Stimulated activated CD4-positive, alpha-beta T cell treated with anti-CD3 and anti-CD28 coated beads, Interleukin-1b, Interleukin-23, amount 100 ng/mL, for 4 hours (primary cell): Measurements from ENCODE around the gene MON2.
"Not testable (repeated sequence)": the region's sequence is repeated elsewhere in the genome, so short reads cannot be mapped to it uniquely, and the experiment has no call there.

Experiments used
- DNase-seq, 2 donors: peaks; one replicate each; pipeline ENCODE4 v3.0.0-alpha.2; 2020; ENCODE audit warnings: low read depth in 2 of 2

Gene MON2

DNA sequence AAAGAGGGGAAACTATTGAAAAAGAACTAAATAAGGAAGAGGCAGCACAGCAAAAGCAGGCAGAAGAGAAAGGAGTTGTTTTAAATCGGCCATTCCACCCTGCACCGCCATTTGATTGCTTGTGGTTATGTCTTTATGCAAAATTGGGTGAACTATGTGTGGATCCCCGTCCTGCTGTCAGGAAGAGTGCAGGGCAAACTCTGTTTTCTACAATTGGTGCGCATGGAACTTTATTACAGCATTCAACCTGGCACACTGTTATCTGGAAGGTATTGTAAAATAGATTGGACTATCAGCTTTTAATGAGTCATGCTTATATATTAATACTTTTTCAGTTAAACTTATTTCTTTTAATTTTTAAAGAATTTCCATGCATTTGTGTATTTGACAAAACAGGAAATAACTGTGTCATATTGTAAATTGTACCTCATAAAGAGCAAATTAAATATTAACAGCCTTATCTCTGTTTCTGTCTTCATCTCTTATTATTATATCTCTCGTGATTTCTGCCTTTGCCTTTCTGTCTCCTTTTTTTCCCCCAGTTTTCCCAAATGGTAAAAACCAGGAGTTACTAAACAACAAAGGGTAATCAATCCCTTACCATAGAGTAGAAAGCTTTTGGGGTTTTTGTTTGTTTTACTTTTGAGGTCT, 86.4 kb downstream of the MON2 start:
- no peak for DNase-seq

DNA sequence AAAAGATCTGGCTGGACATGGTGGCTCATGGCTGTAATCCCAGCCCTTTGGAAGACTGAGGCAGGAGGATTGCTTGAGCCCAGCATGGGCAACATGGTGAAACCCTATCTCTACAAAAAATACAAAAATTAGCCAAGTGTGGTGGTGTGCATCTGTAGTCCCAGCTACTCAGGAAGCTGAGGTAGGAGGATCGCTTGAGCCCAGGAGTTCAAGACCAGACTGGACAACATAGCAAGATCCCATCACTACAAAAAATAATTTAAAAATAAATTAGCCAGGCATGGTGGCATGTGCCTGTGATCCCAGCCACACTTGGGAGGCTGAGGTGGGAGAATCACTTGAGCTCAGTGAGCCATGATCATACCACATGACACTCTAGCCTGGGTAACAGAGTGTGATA, 92.7 kb downstream of the MON2 start:
- DNase-seq, result not testable (repeated sequence)

DNA sequence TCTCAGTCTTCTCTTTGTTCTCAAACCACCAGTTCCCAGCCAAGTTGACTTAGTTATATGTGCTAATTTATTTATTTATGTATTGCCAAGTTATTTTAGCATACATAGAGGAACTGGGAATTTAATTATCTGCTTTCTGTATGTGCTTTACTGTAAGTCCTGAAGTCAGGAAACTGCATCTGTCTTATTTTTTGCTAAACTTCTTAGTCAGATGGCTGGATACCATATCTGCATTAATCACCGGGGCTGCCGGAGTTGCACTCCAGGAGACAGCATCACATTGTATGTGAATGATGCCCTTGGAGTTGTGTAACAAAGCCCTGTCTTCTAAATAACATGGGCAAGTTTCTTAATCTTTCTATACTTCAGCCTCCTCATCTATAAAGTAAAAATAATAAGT, 96.2 kb downstream of the MON2 start:
- no peak for DNase-seq

GRCh38 chr12:62575036-62575435, 108.4 kb downstream of the MON2 start:
- no peak for DNase-seq

GRCh38 chr12:62576503-62576902, 109.9 kb downstream of the MON2 start:
- no peak for DNase-seq

GRCh38 chr12:62578726-62579125, 112.1 kb downstream of the MON2 start:
- no peak for DNase-seq

DNA sequence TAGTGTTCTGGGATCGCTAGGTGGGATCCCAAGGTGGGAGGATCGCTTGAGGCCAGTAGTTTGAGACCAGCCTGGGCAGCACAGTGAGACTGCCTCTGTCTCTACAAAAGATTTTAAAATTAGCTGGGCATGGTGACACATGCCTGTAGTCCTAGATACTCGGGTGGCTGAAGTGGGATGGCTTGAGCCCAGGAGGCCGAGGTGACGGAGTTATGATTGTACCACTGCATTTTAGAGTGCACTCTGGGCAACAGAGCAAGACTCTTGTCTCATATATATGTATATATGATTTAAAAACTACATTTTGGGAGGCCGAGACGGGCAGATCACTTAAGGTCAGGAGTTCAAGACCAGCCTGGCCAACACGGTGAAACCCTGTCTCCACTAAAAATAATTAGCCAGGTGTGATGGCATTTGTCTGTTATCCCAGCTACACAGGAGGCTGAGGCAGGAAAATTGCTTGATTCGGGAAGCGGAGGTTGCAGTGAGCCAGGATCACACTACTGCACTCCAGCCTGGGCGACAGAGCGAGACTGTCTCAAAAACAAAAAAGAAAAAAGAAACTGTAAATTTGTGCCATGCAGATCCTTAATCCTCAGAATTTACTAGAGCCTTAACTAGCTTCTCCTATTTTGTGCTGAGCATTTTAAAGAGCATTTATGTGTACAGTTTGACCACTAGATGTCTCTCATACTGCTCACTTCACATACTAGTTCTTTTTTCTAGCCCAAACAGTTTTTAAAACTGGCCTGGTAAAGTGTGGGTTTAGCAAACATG, 114.8 kb downstream of the MON2 start:
- DNase-seq, result no peak

GRCh38 chr12:62582065-62582366, 115.4 kb downstream of the MON2 start:
- DNase-seq, result no peak

- no peak for DNase-seq
Measured at GRCh38 chr12:62584619-62585018, 118.0 kb downstream of the MON2 start.

DNA sequence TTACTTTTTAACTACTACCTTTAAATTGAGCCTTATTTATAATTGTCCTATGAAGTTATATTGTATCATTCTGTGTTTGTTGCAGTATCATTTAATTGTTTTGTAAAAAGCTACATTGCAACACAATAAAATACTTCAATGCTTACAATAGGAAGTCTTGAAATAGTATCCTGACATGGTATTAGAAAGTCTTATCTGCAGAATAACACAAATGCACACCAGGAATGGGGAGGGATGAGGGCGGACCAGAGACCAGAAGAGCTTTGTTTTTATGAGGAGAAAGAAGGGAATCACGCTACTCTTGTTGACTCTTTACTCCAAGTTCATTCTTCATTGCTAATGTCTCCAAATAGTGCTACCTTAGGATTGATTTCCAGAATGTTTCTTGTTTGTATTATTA, 120.2 kb downstream of the MON2 start:
- no peak for DNase-seq

DNA sequence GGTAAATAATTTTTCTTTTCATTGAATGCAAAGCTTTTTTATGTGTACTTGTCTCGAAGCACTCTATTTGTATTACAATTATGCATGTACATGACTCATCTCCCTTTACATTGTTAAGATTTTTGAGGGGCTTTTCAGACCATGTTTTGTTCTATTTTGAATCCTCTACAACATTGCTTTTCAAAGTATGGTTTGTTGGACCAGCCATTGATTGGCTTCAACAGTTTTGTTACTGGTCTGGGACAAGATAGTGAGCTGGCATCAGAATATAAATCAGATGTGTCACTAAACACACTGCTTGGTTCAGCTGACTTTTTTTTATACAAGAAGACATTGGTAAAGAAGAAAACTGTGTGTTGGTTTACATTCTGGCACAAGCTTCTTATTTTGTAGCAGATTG, 122.3 kb downstream of the MON2 start:
- DNase-seq, result no peak

DNA sequence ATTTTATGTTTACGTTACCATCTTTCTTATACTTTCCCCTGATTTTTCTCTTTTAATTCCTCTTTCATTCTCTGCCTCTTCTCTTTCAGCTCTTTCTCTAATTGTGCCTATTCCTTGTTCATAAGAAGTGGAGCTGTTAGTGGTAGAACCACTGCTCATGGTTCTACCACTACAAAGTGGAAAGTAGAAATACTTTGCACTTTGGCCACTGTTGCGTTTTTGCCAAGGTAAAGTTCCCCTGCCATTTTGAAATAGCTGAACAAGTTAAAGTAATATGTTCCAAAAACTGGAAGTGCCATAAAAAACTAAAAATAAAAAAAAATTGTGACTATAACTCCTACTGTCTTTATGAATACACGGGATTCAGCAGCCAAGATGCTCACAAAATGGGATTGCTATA, 130.6 kb downstream of the MON2 start:
- no peak for DNase-seq

DNA sequence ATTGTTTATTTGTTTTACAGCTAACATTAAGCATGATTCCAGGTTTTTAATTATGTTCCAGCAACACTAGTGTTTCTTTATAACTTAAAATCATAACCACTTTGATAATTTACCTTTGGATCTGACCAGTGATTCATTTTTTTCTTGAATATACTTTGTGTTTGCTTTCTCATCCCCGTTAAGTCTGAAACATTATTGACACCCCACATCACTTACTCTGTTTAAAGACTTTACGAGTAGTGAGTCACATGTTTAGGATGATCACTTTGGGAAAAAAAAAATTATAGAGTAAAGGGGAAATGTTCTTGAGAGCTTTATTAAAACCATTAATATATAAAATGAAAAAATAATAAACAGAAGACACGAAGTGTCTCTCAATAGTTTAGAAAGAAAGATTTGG, 132.2 kb downstream of the MON2 start:
- DNase-seq, result no peak

DNA sequence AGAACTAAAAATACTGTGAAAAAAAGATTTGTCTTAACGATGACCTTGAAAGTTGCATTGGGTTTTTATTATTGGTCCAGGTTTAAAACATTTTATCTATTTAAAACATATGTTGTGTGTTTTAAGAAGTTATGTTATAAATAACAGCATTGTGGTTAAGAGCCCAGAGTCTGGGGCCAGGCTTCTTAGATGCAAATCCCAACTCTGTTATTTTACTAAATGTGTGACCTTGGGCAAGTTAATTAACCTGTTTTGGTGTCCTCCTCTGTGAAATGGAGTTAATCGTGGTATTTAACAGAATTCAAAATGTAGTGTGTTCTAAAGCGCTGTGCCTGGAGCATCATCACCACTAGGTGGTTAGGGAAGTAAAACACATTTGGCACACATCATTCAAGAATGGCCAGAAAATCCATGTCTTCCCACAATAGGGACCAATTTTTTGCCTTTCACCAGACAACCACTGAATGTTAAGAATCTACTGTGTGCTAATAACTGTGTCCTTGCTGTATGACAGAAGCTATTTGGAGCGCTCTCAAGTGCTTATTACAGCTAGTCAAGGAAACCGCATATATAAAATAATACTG, 133.3 kb downstream of the MON2 start:
- DNase-seq, result no peak

DNA sequence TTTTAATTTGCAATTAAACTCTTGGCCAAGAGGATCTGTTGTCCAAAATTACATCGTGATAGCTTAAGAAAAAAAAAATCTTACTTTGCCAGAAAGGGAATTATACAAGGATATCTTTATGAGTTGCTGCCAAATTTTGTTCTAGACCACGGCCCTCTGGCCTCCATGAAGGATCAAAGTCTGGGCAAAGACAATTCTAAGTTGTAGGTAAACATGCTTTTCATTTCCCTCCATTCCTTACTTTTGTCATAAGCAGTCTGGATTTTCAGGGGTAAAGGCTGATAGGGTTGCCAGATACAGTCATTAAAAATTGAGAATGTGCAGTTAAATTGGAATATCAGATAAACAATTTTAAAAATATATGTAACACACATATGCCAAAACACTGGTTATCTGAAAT, 135.1 kb downstream of the MON2 start:
- no peak for DNase-seq

DNA sequence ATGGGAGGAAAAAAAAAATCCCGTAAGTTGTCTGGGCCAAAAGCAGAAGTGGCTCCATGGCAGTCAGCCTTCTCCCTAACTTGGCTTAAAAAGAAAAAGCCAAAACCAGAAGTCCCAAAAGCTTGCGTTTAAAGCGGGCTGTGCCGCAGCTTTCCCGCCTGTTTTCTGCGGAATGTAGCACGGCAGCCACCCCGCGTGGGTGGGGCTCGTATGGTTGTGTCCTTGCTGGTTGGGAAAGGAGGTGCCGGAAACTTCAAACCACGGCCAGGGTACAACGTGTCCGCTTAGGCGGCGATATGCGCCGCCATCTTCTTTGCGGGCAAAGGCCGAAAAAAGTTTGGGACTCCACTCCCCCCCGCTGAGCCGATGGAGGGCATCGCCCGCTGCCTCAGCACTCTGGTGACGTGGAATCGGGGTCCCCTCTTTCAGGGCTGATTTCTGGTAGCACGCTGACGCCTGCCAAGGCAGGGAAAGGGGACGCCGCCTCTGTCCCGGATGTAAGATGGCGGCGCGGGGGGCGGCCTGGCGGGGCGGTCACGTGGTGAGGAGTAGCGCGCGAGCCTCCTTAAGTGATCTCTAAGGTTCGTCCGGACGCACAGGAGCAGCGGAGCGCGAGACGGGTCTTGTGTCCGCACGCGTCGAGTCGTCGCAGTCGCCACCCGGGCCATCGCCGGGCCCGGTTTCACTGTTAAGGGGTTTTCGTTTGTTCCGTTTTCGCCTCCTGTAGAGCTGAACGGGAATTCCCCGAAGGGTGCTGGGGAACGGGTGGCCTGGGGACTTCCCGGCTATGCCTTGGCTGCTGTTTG, 135.8 kb downstream of the MON2 start:
- DNase-seq, result peak; percentile 78 to 81

- DNase-seq, result peak; percentile 60 to 68
Measured at GRCh38 chr12:62603061-62603810, 136.6 kb downstream of the MON2 start.

DNA sequence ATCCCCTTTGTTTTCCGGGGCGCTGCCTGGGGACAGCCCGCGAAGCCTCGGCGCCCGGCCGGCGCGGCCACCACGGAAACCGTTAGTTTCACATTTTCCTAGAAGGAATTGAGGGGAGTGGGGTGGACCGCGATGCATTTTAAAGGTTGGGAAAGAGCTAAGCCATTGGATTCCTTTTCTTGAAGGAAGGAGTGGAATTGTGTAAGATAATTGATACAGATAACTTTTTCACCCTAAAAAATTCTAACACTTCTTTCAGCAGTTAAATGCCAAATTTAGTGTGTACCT, 137.1 kb downstream of the MON2 start:
- no peak for DNase-seq

DNA sequence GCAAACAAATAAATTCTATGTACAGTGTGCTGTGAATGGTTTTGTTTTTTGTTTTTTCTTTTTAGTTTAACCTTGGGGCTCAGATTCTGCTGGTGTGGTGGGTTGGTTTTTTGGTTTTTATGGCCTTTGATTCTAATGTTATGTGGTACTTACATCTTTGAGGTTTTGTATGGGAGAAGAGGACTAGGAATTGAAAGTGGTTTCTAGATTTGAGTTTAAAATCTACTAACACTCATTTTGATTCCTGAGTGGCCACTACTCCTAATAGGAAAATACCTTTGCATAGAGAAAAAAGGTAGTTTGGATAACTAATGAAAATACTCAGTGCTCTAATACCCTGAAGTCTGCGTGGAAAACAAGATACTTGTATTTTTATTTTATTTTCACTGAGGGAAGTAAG, 137.7 kb downstream of the MON2 start:
- DNase-seq, result no peak

- DNase-seq, result no peak
Measured at GRCh38 chr12:62604871-62605270, 138.2 kb downstream of the MON2 start.

GRCh38 chr12:62605981-62606380, 139.4 kb downstream of the MON2 start:
- DNase-seq, result no peak

GRCh38 chr12:62606654-62607053, 140.0 kb downstream of the MON2 start:
- DNase-seq, result no peak
